ENCODE results near the gene FIGLA. TPM values are rescaled to one million over a fixed set of nuclear protein-coding genes. Genes with fewer than 3 reads are reported as not detected.
"Not testable (repeated sequence)": the region's sequence is repeated elsewhere in the genome, so short reads cannot be mapped to it uniquely, and the experiment has no call there.

FIGLA gene
- total RNA-seq, 2 donors from 2014 or later: not detected

GRCh38 chr2:70816726-70817125 is 26.3 kb upstream of the FIGLA start:
- DNase-seq: no peak
- intact Hi-C loops (cut with DNase I, micrococcal nuclease): no loop called here
- ATAC-seq: no peak

- intact Hi-C loops (cut with DNase I, micrococcal nuclease): no loop called here
These were observed 18.8 kb upstream of the FIGLA start for GRCh38 chr2:70808983-70809958.

GRCh38 chr2:70807828-70808118 is 17.3 kb upstream of the FIGLA start:
- no peak for DNase-seq
- no peak for ATAC-seq
- intact Hi-C loops (cut with DNase I, micrococcal nuclease): no loop called here

More at GRCh38 chr2:70808983-70809958, 18.8 kb upstream of the FIGLA start:
- no peak for ATAC-seq
- no peak for DNase-seq

- DNase-seq (no peak), ATAC-seq (no peak)
- intact Hi-C loops (cut with DNase I, micrococcal nuclease): no loop called here
These were observed 16.8 kb upstream of the FIGLA start for GRCh38 chr2:70807102-70807827.

GRCh38 chr2:70806620-70807019 is 16.2 kb upstream of the FIGLA start:
- ATAC-seq (no peak), DNase-seq (no peak)
- intact Hi-C loops (cut with DNase I, micrococcal nuclease): no loop called here

- ATAC-seq: no peak
- intact Hi-C loops (cut with DNase I, micrococcal nuclease): no loop called here
- DNase-seq: no peak
These were observed 15.6 kb upstream of the FIGLA start for GRCh38 chr2:70806013-70806412.

GRCh38 chr2:70801607-70802263 is 11.3 kb upstream of the FIGLA start:
- no peak for ATAC-seq
- DNase-seq: no peak
- intact Hi-C loops (cut with DNase I, micrococcal nuclease): no loop called here

GRCh38 chr2:70799706-70800105 is 9.3 kb upstream of the FIGLA start:
- intact Hi-C loops (cut with DNase I, micrococcal nuclease): no loop called here
- DNase-seq (no peak), ATAC-seq (no peak)

- intact Hi-C loops (cut with DNase I, micrococcal nuclease); ATAC-seq; DNase-seq: not testable (repeated sequence)
These were observed 7.6 kb upstream of the FIGLA start for GRCh38 chr2:70797996-70798395.

GRCh38 chr2:70797506-70797905 is 7.1 kb upstream of the FIGLA start:
- ATAC-seq (no peak), DNase-seq (no peak)
- intact Hi-C loops (cut with DNase I, micrococcal nuclease): no loop called here

- DNase-seq: no peak
- no peak for ATAC-seq
- intact Hi-C loops (cut with DNase I, micrococcal nuclease): no loop called here
These were observed 5.8 kb upstream of the FIGLA start for GRCh38 chr2:70796262-70796661.

- no peak for ATAC-seq
- no peak for DNase-seq
- intact Hi-C loops (cut with DNase I, micrococcal nuclease): no loop called here
These were observed 4.9 kb upstream of the FIGLA start for GRCh38 chr2:70795164-70795995.

GRCh38 chr2:70793450-70793849 is 3.0 kb upstream of the FIGLA start:
- DNase-seq: no peak
- ATAC-seq: no peak
- intact Hi-C loops (cut with DNase I, micrococcal nuclease): no loop called here

- DNase-seq: peak in 1 of 2 donors; percentile 58
- intact Hi-C loops (cut with DNase I, micrococcal nuclease): loop anchor here in 1 of 2 donors (10.0 kb wide), 1 partner anchor 155 kb away; no protein-coding TSS in a partner anchor
- peak; percentile 43 for ATAC-seq
These were observed 923 bp downstream of the FIGLA start for GRCh38 chr2:70789304-70790135.

GRCh38 chr2:70785137-70785911 is 5.1 kb downstream of the FIGLA start:
- DNase-seq: no peak
- peak; percentile 35 for ATAC-seq
- intact Hi-C loops (cut with DNase I, micrococcal nuclease): loop anchor here in 1 of 2 donors (10.0 kb wide), 1 partner anchor 159 kb away; no protein-coding TSS in a partner anchor

- ATAC-seq: no peak
- intact Hi-C loops (cut with DNase I, micrococcal nuclease): loop anchor here in 1 of 2 donors (10.0 kb wide), 1 partner anchor 160 kb away; no protein-coding TSS in a partner anchor
- no peak for DNase-seq
These were observed 6.1 kb downstream of the FIGLA start for GRCh38 chr2:70784320-70784719.

All from left colon (tissue), 2 donors.